Esophagus squamous epithelium (tissue), 4 donors: ENCODE data around the gene TTC21B.

Source experiments
- CTCF ChIP-seq, 6 experiments: fragments of 450-650 bp in 4 of 6; fragments of 200-600 bp in 2 of 6; sonication (generic) in 2 of 6; IDR thresholded peaks; one replicate each; pipeline ENCODE4 v1.5.1; 2016 to 2019; ENCODE audit warnings: antibody characterized with exemption in 6 of 6, mild to moderate bottlenecking in 4 of 6, moderate library complexity in 4 of 6
- POLR2A ChIP-seq, 4 donors: fragments of 450-650 bp; IDR thresholded peaks; one replicate each; pipeline ENCODE4 v1.6.1; 2017; ENCODE audit warnings: antibody characterized with exemption in 4 of 4, mild to moderate bottlenecking in 4 of 4, moderate library complexity in 3 of 4

GRCh38 chr2:165876269-165876668, 77.3 kb downstream of the TTC21B start:
- TF ChIP-seq CTCF (IDR thresholded peaks at IDR 0.05), result no peak
- no peak for TF ChIP-seq POLR2A (IDR thresholded peaks at IDR 0.05)
